HEK293T (cell line): ENCODE data around the gene KIF25.

Source experiments
- CTCF ChIA-PET: fragments of 350-600 bp; formaldehyde crosslinking; extraction: SDS; loops from one replicate; lab custom pipeline; 2021; ENCODE audit warnings: antibody characterized with exemption, inconsistent platforms; lab: Yijun Ruan, JAX
- POLR2A ChIA-PET: fragments of 350-600 bp; formaldehyde crosslinking; extraction: SDS; loops from one replicate; lab custom pipeline; 2020; ENCODE audit warnings: antibody characterized with exemption, inconsistent platforms; lab: Yijun Ruan, JAX
- DNase-seq: peaks from one replicate; pipeline ENCODE4 v3.0.0; 2012; ENCODE audit warnings: mixed read lengths; ENCODE audit errors: extremely low spot score
- ARNT ChIP-seq: fragments of 450-650 bp; IDR thresholded peaks from 2 replicates; pipeline ENCODE4 v1.6.1; 2017; ENCODE audit warnings: mild to moderate bottlenecking
- BHLHE40 ChIP-seq: fragments of 450-650 bp; IDR thresholded peaks from 2 replicates; pipeline ENCODE4 v1.6.1; 2016; ENCODE audit warnings: mild to moderate bottlenecking, moderate library complexity, borderline replicate concordance
- CTBP1 ChIP-seq: fragments of 450-650 bp; IDR thresholded peaks from 2 replicates; pipeline ENCODE4 v1.6.1; 2016; ENCODE audit warnings: borderline replicate concordance
- ELF4 ChIP-seq: fragments of 450-650 bp; IDR thresholded peaks from 2 replicates; pipeline ENCODE4 v1.6.1; 2017; ENCODE audit warnings: antibody characterized with exemption
- FOXA1 ChIP-seq: fragments of 450-650 bp; IDR thresholded peaks from 2 replicates; pipeline ENCODE4 v1.6.1; 2016; ENCODE audit warnings: mild to moderate bottlenecking
- FOXK2 ChIP-seq: fragments of 450-650 bp; IDR thresholded peaks from 2 replicates; pipeline ENCODE4 v1.6.1; 2016; ENCODE audit warnings: mild to moderate bottlenecking
- FOXM1 ChIP-seq: fragments of 450-650 bp; IDR thresholded peaks from 2 replicates; pipeline ENCODE4 v1.6.1; 2017; ENCODE audit warnings: mild to moderate bottlenecking, borderline replicate concordance
- HDGF ChIP-seq: fragments of 450-650 bp; IDR thresholded peaks from 2 replicates; pipeline ENCODE4 v1.6.1; 2017; ENCODE audit warnings: antibody characterized with exemption, borderline replicate concordance
- L3MBTL2 ChIP-seq: fragments of 450-650 bp; conservative IDR thresholded peaks from 2 replicates; pipeline ENCODE4 v1.6.1; 2016; ENCODE audit warnings: mild to moderate bottlenecking
- LEF1 ChIP-seq: fragments of 450-650 bp; IDR thresholded peaks from 2 replicates; pipeline ENCODE4 v1.6.1; 2017; ENCODE audit warnings: mild to moderate bottlenecking, borderline replicate concordance
- NFRKB ChIP-seq: fragments of 450-650 bp; IDR thresholded peaks from 2 replicates; pipeline ENCODE4 v1.6.1; 2016; ENCODE audit warnings: mild to moderate bottlenecking, moderate library complexity
- PKNOX1 ChIP-seq: fragments of 450-650 bp; IDR thresholded peaks from 2 replicates; pipeline ENCODE4 v1.6.1; 2016
- SP1 ChIP-seq: fragments of 450-650 bp; IDR thresholded peaks from 2 replicates; pipeline ENCODE4 v1.6.1; 2017
- SUZ12 ChIP-seq: fragments of 450-650 bp; IDR thresholded peaks from 2 replicates; pipeline ENCODE4 v1.6.1; 2016; ENCODE audit warnings: mild to moderate bottlenecking
- TARDBP ChIP-seq: fragments of 450-650 bp; IDR thresholded peaks from 2 replicates; pipeline ENCODE4 v1.6.1; 2016
- ZNF384 ChIP-seq: fragments of 450-650 bp; IDR thresholded peaks from 2 replicates; pipeline ENCODE4 v1.6.1; 2016

KIF25 gene

GRCh38 chr6:168067081-168067759 is 69.7 kb downstream of the KIF25 start:
- no peak for TF ChIP-seq FOXA1
- TF ChIP-seq ELF4, result no peak
- no peak for TF ChIP-seq FOXK2
- CTCF ChIA-PET, result no interaction called here
- DNase-seq, result no peak
- POLR2A ChIA-PET, result no interaction called here

GRCh38 chr6:168070804-168071203 is 73.3 kb downstream of the KIF25 start:
- DNase-seq, result no peak
- TF ChIP-seq ZNF384, result no peak
- no peak for TF ChIP-seq FOXK2
- TF ChIP-seq FOXM1, result no peak
- TF ChIP-seq CTBP1, result no peak
- TF ChIP-seq LEF1, result no peak
- TF ChIP-seq TARDBP, result no peak
- no peak for TF ChIP-seq ARNT
- TF ChIP-seq HDGF, result no peak
- TF ChIP-seq SP1, result no peak
- TF ChIP-seq FOXA1, result no peak
- TF ChIP-seq ELF4, result no peak
- TF ChIP-seq BHLHE40, result no peak
- no peak for TF ChIP-seq L3MBTL2
- TF ChIP-seq SUZ12, result no peak
- TF ChIP-seq PKNOX1, result no peak
- CTCF ChIA-PET, result interaction anchor here (0.9 kb wide), 1 partner anchor 242 kb away, joined by 3 read pairs; no protein-coding TSS in a partner anchor
- POLR2A ChIA-PET, result no interaction called here

GRCh38 chr6:168071620-168072019 is 74.1 kb downstream of the KIF25 start:
- POLR2A ChIA-PET, result no interaction called here
- TF ChIP-seq NFRKB (no peak), SP1 (no peak), BHLHE40 (no peak), FOXM1 (no peak), HDGF (no peak), ZNF384 (no peak), LEF1 (no peak), FOXK2 (no peak), FOXA1 (no peak), L3MBTL2 (no peak), CTBP1 (no peak), ARNT (no peak), PKNOX1 (no peak), ELF4 (no peak), SUZ12 (no peak), TARDBP (no peak)
- peak; percentile 85 for DNase-seq

GRCh38 chr6:168072261-168072660 is 74.8 kb downstream of the KIF25 start:
- no peak for TF ChIP-seq TARDBP
- no peak for TF ChIP-seq SUZ12
- no peak for TF ChIP-seq FOXM1
- no peak for TF ChIP-seq CTBP1
- CTCF ChIA-PET, result interaction anchor here (0.7 to 1.3 kb wide), 5 partner anchors 11 to 60 kb away, joined by 3 to 6 read pairs (median 4); no protein-coding TSS in a partner anchor
- POLR2A ChIA-PET, result no interaction called here
- no peak for DNase-seq

More at GRCh38 chr6:168071620-168072019, 74.1 kb downstream of the KIF25 start:
- CTCF ChIA-PET, result interaction anchor here (0.7 to 1.3 kb wide), 5 partner anchors 10 to 61 kb away, joined by 3 to 6 read pairs (median 4); no protein-coding TSS in a partner anchor

- ChIA-PET POLR2A (no interaction called here), CTCF (interaction anchor here (1.0 to 1.3 kb wide), 4 partner anchors 16 to 60 kb away, joined by 3 to 6 read pairs (median 4); no protein-coding TSS in a partner anchor)
- no peak for DNase-seq
Observed at GRCh38 chr6:168072730-168073129, 75.3 kb downstream of the KIF25 start.

More at GRCh38 chr6:168072730-168073129, 75.3 kb downstream of the KIF25 start:
- TF ChIP-seq TARDBP (no peak), SP1 (no peak), BHLHE40 (no peak), L3MBTL2 (no peak), ARNT (no peak), NFRKB (no peak), ELF4 (no peak), CTBP1 (no peak), LEF1 (no peak), HDGF (no peak), PKNOX1 (no peak), ZNF384 (no peak), FOXM1 (no peak), SUZ12 (no peak), FOXK2 (no peak), FOXA1 (no peak)
